NCI-H1092 (cell line): Measurements from ENCODE around the gene GSTA1.
"Not testable (repeated sequence)": the region's sequence is repeated elsewhere in the genome, so short reads cannot be mapped to it uniquely, and the experiment has no call there.

Experiments
- DNase-seq: peaks from one replicate; lab custom pipeline; 2025; lab: John Stamatoyannopoulos, UW

The GSTA1 gene

GRCh38 chr6:52808660-52809059 is 5.0 kb upstream of the GSTA1 start:
- DNase-seq = no peak

- no peak for DNase-seq
These were observed 810 bp downstream of the GSTA1 start for GRCh38 chr6:52802806-52803205.

GRCh38 chr6:52801188-52801841 is 2.3 kb downstream of the GSTA1 start:
- no peak for DNase-seq

DNA sequence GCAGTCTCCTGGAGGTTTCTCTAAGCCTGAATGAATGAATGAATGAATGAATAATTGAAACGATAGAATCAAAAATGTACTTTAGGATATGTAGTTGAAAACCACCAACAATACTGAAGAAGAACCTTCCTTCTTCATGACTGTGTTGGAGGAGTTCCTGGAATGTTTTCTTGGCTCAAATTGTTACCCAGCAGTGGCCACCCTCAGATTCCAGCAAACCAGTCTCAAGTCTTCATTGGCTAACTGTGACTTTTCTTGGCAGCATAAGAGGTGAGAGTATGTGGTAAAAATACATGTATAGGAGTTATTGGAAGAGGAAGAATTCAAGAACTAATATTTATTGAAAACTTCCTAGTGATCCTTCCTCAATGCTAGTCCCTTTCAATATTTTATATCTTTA is 4.3 kb downstream of the GSTA1 start:
- not testable (repeated sequence) for DNase-seq

DNA sequence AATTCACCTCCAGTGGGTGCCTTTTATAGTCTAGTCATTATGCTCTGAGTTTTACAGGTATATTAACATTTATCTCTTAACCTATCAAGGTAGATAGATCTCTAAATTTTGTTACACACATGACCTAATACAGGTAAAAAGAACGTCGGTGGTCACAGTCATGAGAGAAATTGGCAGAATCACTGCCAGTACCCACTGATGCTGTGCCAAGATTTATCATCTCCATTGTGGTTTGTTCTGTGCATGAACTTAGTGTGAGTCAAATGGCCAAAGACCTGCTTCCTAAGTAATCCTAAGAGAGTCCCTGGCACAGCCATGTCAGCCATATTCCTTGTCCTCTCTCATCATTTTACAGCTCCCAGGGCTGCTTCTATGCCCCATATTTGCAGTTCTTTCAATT is 9.2 kb downstream of the GSTA1 start:
- not testable (repeated sequence) for DNase-seq

GRCh38 chr6:52790861-52791260 is 12.8 kb downstream of the GSTA1 start:
- DNase-seq = no peak

GRCh38 chr6:52789658-52790057 is 14.0 kb downstream of the GSTA1 start:
- not testable (repeated sequence) for DNase-seq

DNA sequence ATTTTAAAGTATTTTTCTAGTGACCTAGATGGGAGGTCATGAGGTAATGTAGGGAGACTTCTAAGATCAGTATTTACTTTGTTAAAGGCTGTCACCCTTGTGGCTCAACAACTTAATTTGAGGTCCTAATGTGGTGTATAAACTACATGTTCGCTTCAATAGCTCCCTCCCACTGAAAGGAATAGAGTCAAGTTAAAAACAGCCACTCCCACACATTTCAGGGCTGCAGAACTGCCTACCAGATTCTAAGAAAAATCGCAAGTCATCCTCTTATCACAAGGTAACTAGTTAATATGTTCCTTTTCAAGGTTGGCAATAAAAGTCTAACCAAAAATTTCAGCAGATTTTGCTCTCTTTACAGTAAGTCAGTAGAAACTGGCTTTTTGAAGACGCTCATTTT is 15.1 kb downstream of the GSTA1 start:
- DNase-seq = no peak

DNA sequence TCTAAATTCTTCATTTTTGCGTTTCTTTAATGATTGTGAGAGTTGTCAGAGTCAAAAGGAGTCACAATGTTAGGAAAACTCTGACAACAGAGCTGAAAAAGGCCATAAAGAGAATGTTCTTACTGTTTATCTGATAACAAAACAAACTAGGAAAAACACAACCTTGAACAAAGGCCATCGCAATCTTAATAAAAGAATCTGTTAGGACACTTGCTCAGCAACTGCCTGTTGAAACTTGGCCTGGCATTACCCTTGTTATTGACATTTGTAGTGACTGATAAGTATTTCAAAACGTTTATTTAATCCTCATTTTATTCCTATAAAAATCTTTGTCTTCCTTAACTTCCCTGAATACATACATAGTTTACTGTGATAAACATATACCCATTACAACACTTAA is 15.7 kb downstream of the GSTA1 start:
- DNase-seq = no peak

GRCh38 chr6:52786249-52786956 is 17.2 kb downstream of the GSTA1 start:
- DNase-seq = no peak

DNA sequence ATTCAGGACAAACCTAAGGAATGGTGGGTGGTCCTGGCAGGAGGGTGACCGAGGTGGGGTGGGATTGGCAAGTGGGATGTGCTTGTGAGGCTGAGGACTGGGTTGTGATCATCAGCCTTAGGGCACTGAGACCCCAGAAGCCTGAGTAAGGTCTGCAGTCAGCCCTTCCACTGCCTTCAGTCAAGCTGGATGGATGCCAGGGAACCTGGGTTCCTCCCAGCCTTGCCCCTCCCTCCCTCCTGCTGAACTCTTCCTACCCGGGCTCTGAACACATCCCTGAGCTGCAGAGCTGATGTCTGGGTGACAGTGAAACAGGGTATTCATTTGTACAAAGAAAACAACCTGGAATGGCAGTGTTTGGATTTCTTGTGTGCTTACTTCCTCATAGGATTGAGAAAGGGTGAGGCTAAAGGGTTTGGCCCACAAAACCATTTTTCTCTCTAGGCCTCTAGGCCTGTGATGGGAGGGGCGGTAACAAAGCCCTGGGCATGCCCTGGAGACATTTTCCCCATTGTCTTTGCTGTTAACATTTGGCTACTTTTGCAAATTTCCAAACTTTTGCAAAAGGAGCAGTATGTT is 20.8 kb downstream of the GSTA1 start:
- DNase-seq = not testable (repeated sequence)

DNA sequence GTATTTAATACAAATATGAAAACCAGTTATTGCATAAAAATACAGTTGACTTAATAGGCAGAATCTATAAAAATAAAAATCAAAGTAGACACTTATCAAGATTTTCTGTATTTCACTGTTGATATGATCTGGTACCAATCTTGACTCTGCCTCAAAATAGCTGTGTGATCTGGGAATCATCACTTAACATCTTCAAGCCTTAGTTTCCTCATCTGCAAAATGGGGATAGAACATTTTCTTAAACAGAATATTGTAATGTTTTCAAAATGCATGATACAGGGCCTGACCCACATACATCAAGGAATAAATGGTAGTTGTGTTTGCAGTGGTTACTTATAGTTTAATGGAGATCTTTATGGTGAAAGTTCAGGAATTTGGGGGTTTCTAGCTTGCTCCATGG is 21.4 kb downstream of the GSTA1 start:
- DNase-seq = not testable (repeated sequence)

GRCh38 chr6:52779237-52779636 is 24.4 kb downstream of the GSTA1 start:
- no peak for DNase-seq

GRCh38 chr6:52776711-52777351 is 26.8 kb downstream of the GSTA1 start:
- DNase-seq = not testable (repeated sequence)

DNA sequence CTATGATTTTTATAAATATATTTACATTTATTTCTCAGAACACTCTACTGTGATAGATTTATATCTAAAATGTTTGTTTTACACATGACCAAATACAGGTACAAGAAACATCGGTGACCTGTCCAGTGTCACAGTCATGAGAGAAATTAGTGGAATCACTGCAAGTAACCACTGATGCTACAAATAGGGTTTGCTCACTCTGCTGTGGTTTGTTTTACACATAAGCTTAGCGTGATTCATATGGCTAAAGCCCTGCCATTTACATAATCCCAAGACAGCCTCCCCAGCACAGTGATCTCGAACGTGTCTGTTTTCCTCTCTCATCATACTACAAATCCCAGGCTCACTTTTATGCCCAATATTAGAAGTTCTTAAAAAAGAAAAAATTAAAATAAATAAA is 34.2 kb downstream of the GSTA1 start:
- not testable (repeated sequence) for DNase-seq

- DNase-seq = not testable (repeated sequence)
These were observed 36.0 kb downstream of the GSTA1 start for GRCh38 chr6:52767658-52768057.

GRCh38 chr6:52763322-52763916 is 40.2 kb downstream of the GSTA1 start, which contains the start of gene GSTA2:
GSTA2 (minus strand) TSS chr6:52763475; CDS start chr6:52757947, 5,528 bp downstream.
- DNase-seq = not testable (repeated sequence)

- DNase-seq = not testable (repeated sequence)
These were observed 41.7 kb downstream of the GSTA1 start for GRCh38 chr6:52761673-52762491.

- DNase-seq = no peak
These were observed 43.4 kb downstream of the GSTA1 start for GRCh38 chr6:52760105-52760765.

- DNase-seq = no peak
These were observed 44.5 kb downstream of the GSTA1 start for GRCh38 chr6:52759085-52759484.
